ENCODE measurements around the gene ZNF385C.
"Not testable (repeated sequence)": the region's sequence is repeated elsewhere in the genome, so short reads cannot be mapped to it uniquely, and the experiment has no call there.

The ZNF385C gene

DNA sequence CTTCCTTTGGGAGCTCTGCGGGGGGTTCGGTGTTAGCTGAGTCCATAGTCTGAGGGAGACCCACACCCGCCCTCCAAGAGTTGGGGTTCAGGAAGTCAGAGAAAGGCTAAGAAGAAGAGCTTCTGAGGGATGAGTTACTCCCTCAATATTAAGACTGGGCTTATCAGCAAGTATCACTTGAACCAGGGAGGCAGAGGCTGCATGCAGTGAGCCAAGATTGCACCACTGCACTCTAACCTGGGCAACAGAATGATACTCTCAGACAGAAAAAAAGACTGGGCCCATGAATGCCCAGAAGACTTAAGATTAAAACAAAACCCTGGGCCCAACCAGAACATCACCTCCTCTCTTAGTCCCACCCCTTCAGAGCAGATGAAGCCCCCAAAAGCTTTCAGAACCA, 72.3 kb downstream of the ZNF385C start:
- H3K9ac ChIP-seq (ENCODE audit: low read depth, low read length), result no peak overlapping the region
- no peak overlapping the region for H3K27ac ChIP-seq (ENCODE audit: low read depth, low read length)
- H3K27me3 ChIP-seq (ENCODE audit: control insufficient read depth, insufficient read depth, low read length), result no peaks in the 10 kb centered on the region
- peaks cover 31% of the 10 kb centered on the region for H3K36me3 ChIP-seq (ENCODE audit: control insufficient read depth, insufficient read depth, low read length)
- no peak overlapping the region for H3K4me3 ChIP-seq (ENCODE audit: low read depth, low read length)
- peaks cover 9% of the 10 kb centered on the region; the same call in 1 of the 2 replicates for H3K4me1 ChIP-seq (ENCODE audit: control insufficient read depth, insufficient read depth, low read length)
- no peaks in the 10 kb centered on the region for H3K9me3 ChIP-seq (ENCODE audit: control insufficient read depth, insufficient read depth, low read length)

DNA sequence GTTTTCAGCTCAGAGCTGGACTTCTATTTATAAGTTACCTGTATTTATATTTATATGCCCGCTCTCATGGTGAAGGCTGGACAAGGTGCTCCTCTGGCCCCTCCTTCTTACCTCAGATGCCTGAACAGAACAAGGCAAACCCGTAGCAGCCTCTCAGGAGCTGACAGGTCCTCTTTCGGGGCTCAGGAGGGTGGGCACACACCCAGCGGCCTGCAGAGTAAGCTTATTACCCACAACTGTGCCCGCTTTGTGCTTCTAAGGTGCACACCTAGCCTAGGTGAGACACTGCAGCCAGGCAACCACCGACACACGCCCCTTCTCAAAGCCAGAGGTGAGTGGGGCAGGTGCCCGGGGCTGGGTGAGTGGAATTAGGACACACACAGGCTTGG, 73.1 kb downstream of the ZNF385C start:
- Histone ChIP-seq H3K4me3 (ENCODE audit: low read depth, low read length) (no peak overlapping the region), H3K27ac (ENCODE audit: low read depth, low read length) (no peak overlapping the region), H3K9ac (ENCODE audit: low read depth, low read length) (no peak overlapping the region)

DNA sequence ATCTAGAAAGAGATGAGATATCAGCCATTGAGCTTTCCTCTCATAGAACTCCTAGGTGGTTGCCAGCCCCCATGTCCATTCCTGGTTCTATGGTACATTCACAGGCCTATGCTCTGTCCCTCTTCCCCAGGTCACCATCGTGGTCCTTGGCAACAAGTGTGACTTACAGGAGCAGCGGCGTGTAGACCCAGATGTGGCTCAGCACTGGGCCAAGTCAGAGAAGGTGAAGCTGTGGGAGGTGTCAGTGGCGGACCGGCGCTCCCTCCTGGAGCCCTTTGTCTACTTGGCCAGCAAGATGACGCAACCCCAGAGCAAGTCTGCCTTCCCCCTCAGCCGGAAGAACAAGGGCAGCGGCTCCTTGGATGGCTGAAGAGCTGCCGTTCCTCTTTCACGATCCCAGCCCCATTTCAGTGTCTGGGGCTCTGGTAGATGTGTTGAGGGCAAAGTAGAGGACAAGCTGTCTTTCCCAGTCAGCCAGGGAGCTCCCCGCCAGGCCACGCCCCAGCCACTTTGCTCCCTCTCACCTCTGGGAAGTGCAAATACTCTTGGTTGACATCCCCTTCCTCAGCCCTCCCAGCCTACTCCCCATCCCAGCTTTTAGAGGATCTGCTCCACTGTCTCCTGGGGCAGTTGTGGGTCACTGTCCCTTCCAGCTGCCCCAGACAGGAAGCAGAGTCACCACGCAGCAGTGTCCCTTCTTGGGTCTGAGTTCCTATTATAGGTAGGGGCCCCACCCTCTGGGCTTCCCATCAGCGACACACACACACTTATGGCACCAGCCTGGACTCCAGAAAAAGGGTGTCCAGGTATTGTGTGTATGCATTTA, 74.5 kb downstream of the ZNF385C start:
- Histone ChIP-seq H3K4me1 (ENCODE audit: control insufficient read depth, insufficient read depth, low read length) (peaks cover 9% of the 10 kb centered on the region; the same call in 1 of the 2 replicates), H3K9ac (ENCODE audit: low read depth, low read length) (no peak overlapping the region), H3K9me3 (ENCODE audit: control insufficient read depth, insufficient read depth, low read length) (no peaks in the 10 kb centered on the region), H3K27ac (ENCODE audit: low read depth, low read length) (peak overlapping the region; percentile 48), H3K27me3 (ENCODE audit: control insufficient read depth, insufficient read depth, low read length) (no peaks in the 10 kb centered on the region), H3K4me3 (ENCODE audit: low read depth, low read length) (no peak overlapping the region), H3K36me3 (ENCODE audit: control insufficient read depth, insufficient read depth, low read length) (peaks cover 31% of the 10 kb centered on the region)

More for the DNA sequence above, 73.1 kb downstream of the ZNF385C start:
- Histone ChIP-seq H3K9me3 (ENCODE audit: control insufficient read depth, insufficient read depth, low read length) (no peaks in the 10 kb centered on the region), H3K36me3 (ENCODE audit: control insufficient read depth, insufficient read depth, low read length) (peaks cover 31% of the 10 kb centered on the region), H3K4me1 (ENCODE audit: control insufficient read depth, insufficient read depth, low read length) (peaks cover 9% of the 10 kb centered on the region; the same call in 1 of the 2 replicates), H3K27me3 (ENCODE audit: control insufficient read depth, insufficient read depth, low read length) (no peaks in the 10 kb centered on the region)

DNA sequence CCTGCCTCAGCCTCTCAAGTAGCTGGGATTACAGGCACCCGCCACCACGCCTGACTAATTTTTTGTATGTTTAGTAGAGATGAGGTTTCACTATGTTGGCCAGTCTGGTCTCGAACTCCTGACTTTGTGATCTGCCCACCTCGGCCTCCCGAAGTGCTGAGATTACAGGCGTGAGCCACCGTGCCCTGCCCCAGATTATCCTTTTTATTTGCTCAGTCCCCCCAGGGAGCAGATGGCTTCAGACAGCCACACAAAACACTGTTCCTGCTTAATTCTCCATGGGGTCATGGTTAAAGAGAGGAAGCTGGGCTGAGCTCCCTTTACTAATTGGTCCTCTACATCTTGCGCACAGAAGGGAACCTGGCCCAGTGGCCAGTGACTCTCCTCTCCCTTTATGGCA, 77.4 kb downstream of the ZNF385C start:
- not testable (repeated sequence) for H3K27ac ChIP-seq (ENCODE audit: low read depth, low read length); H3K4me1 ChIP-seq (ENCODE audit: control insufficient read depth, insufficient read depth, low read length); H3K27me3 ChIP-seq (ENCODE audit: control insufficient read depth, insufficient read depth, low read length); H3K9me3 ChIP-seq (ENCODE audit: control insufficient read depth, insufficient read depth, low read length); H3K9ac ChIP-seq (ENCODE audit: low read depth, low read length)
- Histone ChIP-seq H3K4me3 (ENCODE audit: low read depth, low read length) (peak overlapping the region; percentile 90; the same call in 1 of the 2 replicates), H3K36me3 (ENCODE audit: control insufficient read depth, insufficient read depth, low read length) (peaks cover 31% of the 10 kb centered on the region)

DNA sequence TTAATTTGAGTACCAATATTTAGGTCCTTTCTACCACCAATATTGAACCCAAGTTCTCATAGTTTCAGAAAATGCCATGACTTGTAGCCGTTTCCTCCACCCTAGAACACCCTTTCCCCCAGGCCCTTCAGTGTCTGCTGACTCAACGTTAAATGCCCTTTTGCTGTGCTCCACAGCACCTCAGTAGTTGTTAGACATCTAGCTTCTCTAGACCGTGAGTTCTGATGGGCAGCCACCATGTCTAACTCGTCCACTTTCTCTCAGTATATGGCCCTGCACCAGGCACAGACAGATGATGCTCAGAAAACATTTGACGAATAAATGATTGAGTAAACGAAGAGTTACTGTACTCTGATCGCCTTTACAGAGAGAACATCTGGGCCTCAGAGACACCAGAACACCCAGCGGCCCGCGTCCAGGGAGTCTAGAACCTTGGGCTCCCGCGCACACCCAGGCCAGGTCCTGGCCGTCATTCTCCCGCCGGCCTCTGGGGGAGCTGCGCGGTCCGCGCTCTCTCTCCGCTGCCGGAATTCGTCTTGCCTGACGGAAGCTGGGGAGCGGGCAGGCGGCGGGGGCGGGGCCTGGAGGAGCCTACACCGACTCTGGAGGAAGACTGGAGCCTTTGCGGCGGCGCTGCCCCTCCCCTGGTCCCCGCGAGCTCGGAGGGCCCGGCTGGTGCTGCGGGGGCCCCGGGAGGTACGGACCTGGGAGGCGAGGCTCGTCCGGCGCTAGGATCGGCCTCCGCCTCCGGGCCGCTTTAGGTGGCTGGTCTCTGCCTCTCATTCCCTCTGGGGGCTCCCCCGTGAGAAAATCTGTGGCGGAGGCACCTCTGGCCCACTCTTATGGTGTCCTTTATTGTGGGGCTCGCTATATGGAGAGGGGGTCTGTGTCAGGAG, 78.5 kb downstream of the ZNF385C start, which contains the start of gene NKIRAS2:
Gene NKIRAS2 (plus strand): TSS at position 582 of the 896 bp plus-strand sequence. CDS start 1,488 bp downstream, outside the sequence.
- H3K27ac ChIP-seq (ENCODE audit: low read depth, low read length), result peak within 1 kb of the TSS; percentile 73
- H3K9me3 ChIP-seq (ENCODE audit: control insufficient read depth, insufficient read depth, low read length), result no peaks in the 10 kb centered on the region
- H3K4me3 ChIP-seq (ENCODE audit: low read depth, low read length), result peak within 1 kb of the TSS; percentile 90
- H3K27me3 ChIP-seq (ENCODE audit: control insufficient read depth, insufficient read depth, low read length), result no peaks in the 10 kb centered on the region
- peaks cover 36% of the 10 kb centered on the region for H3K36me3 ChIP-seq (ENCODE audit: control insufficient read depth, insufficient read depth, low read length)
- H3K9ac ChIP-seq (ENCODE audit: low read depth, low read length), result peak within 1 kb of the TSS; percentile 73
- H3K4me1 ChIP-seq (ENCODE audit: control insufficient read depth, insufficient read depth, low read length), result peaks cover 11% of the 10 kb centered on the region

DNA sequence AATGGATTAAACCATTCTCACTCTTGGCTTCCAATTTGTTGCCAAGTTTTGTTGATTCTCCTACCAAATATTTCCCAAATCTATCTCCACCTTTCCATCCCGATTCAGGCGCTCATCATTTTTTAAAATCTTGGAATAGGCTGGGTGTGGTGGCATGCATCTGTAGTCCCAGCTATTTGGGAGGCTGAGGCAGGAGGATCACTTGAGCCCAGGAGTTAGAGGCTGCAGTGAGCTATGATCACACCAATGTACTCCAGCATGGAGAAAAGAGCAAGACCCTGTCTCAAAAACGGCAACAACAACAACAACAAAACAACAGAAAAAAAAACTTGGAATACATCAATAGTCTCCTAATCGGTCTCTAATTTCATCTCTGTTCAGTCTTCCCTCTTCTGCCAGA, 79.3 kb downstream of the ZNF385C start:
- no peak overlapping the region for H3K27ac ChIP-seq (ENCODE audit: low read depth, low read length)
- H3K27me3 ChIP-seq (ENCODE audit: control insufficient read depth, insufficient read depth, low read length), result no peaks in the 10 kb centered on the region
- H3K9me3 ChIP-seq (ENCODE audit: control insufficient read depth, insufficient read depth, low read length), result no peaks in the 10 kb centered on the region
- H3K9ac ChIP-seq (ENCODE audit: low read depth, low read length), result no peak overlapping the region
- H3K4me1 ChIP-seq (ENCODE audit: control insufficient read depth, insufficient read depth, low read length), result peaks cover 11% of the 10 kb centered on the region
- H3K4me3 ChIP-seq (ENCODE audit: low read depth, low read length), result no peak overlapping the region
- peaks cover 32% of the 10 kb centered on the region for H3K36me3 ChIP-seq (ENCODE audit: control insufficient read depth, insufficient read depth, low read length)

DNA sequence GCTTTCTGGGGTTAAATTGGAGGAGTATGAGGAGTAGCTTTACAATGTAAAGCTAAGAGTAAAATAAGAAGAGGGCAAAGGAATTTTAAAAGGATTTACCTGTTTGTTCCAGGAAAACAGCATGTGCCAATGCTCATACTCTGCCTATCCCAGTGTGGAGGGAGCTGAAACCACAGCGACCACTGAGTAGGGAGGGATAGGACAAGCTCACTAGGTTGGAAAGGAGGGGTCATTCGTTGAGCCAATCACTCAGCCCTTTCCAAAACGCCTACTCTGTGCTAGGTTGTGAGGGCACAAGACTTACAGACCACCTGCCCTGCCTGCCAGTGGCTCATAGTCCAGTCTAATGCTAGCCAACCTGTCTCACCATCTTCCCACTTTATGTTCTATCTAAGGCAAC, 79.9 kb downstream of the ZNF385C start:
- Histone ChIP-seq H3K4me1 (ENCODE audit: control insufficient read depth, insufficient read depth, low read length) (peaks cover 15% of the 10 kb centered on the region), H3K9ac (ENCODE audit: low read depth, low read length) (no peak overlapping the region), H3K27me3 (ENCODE audit: control insufficient read depth, insufficient read depth, low read length) (no peaks in the 10 kb centered on the region), H3K36me3 (ENCODE audit: control insufficient read depth, insufficient read depth, low read length) (peaks cover 25% of the 10 kb centered on the region), H3K4me3 (ENCODE audit: low read depth, low read length) (peak overlapping the region; percentile 82), H3K9me3 (ENCODE audit: control insufficient read depth, insufficient read depth, low read length) (no peaks in the 10 kb centered on the region), H3K27ac (ENCODE audit: low read depth, low read length) (peak overlapping the region; percentile 97)

DNA sequence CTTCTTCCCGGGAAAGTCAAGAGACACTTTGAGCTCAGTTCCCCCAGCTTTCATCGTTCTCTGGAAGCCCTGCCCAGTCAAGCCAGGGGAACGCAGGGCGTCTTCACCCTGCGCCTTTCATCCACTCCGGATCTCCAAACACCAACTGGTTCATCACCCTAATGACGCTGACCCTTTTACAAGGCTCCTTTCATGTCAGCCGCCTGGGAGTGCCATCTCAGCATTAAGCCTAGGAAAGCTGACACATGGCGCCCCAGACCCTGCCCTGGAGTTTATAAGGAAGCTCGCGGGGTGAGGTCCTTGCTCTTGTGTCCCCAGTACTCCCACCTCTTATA, 80.4 kb downstream of the ZNF385C start:
- peak overlapping the region; percentile 97 for H3K27ac ChIP-seq (ENCODE audit: low read depth, low read length)
- H3K27me3 ChIP-seq (ENCODE audit: control insufficient read depth, insufficient read depth, low read length), result no peaks in the 10 kb centered on the region
- no peaks in the 10 kb centered on the region for H3K9me3 ChIP-seq (ENCODE audit: control insufficient read depth, insufficient read depth, low read length)
- H3K9ac ChIP-seq (ENCODE audit: low read depth, low read length), result peak overlapping the region; percentile 97
- peak overlapping the region; percentile 82 for H3K4me3 ChIP-seq (ENCODE audit: low read depth, low read length)
- H3K36me3 ChIP-seq (ENCODE audit: control insufficient read depth, insufficient read depth, low read length), result peaks cover 20% of the 10 kb centered on the region
- H3K4me1 ChIP-seq (ENCODE audit: control insufficient read depth, insufficient read depth, low read length), result peaks cover 20% of the 10 kb centered on the region

DNA sequence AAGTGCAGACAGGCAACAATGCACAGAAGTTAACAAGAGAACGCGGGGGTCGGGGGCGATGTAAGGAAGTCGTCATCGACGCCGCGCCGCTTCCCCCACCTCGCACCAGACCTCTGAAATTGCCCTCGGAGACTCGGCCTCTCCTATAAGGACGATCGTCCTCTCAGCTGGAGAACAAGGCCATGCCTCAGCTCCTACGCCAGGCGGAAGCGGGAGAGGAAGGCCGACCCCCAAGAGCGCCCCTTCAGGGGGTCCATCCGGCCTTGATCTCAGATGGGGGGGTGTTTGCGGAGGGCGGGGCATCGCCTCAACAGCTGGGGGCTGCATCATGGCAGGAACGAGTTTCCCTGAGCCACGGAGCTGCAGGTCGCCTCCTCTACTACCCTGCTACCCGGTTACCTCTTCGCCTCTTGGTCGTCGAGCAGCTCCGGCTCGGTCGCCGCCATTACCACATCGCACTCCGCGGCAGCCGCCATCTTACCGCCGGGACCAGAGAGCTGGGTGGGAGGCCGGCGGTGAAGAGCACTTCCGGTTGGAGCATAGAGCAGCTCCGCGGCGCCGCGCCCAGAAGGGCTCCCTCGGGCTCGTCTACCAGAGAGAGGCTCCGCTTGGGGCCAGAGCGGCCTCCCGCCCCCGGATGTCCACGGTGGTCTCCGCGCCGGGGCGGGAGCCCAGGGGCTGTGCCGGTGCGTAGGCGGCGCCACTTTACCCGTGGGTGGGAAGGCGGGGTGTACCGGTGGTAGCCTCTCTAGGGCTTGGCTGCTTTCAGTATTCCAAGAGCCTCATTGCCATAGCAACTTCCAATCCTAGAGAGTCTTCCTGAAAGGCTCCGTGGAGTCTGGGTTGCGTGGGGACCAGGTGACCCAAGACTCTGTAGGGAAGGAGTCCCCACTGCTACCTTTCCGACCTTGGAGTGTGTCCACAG, 81.1 kb downstream of the ZNF385C start, which contains the start of gene DNAJC7:
Gene DNAJC7 (minus strand): TSS at position 499 of the 925 bp plus-strand sequence. CDS start 23 bp downstream, at position 476.
- Histone ChIP-seq H3K27ac (ENCODE audit: low read depth, low read length) (peak within 1 kb of the TSS; percentile 97), H3K27me3 (ENCODE audit: control insufficient read depth, insufficient read depth, low read length) (no peaks in the 10 kb centered on the region), H3K9me3 (ENCODE audit: control insufficient read depth, insufficient read depth, low read length) (no peaks in the 10 kb centered on the region), H3K4me1 (ENCODE audit: control insufficient read depth, insufficient read depth, low read length) (peaks cover 25% of the 10 kb centered on the region), H3K36me3 (ENCODE audit: control insufficient read depth, insufficient read depth, low read length) (peaks cover 14% of the 10 kb centered on the region), H3K4me3 (ENCODE audit: low read depth, low read length) (peak within 1 kb of the TSS; percentile 82), H3K9ac (ENCODE audit: low read depth, low read length) (peak within 1 kb of the TSS; percentile 97)

DNA sequence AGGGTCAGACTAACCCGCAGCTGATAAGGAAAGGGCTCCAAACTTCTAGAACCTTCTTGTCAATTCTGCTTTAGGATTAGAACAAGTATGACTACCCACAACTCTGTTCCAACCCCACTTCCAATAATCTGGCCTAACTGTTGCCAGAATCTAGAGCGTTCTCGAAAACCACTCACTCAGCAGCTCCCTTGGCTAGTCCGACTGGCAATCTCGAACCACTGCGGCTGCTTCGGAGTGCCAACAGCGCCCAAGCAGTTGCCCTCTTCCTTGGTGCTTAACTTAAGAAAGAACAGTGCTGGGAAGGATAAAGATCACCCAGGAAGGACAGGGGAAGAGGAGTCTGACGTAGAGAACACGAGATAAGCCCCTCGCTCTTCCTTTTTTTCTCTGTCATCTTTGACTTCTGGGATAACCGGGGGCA, 81.9 kb downstream of the ZNF385C start:
- peak overlapping the region; percentile 97 for H3K9ac ChIP-seq (ENCODE audit: low read depth, low read length)
- peak overlapping the region; percentile 82 for H3K4me3 ChIP-seq (ENCODE audit: low read depth, low read length)
- peaks cover 32% of the 10 kb centered on the region for H3K4me1 ChIP-seq (ENCODE audit: control insufficient read depth, insufficient read depth, low read length)
- H3K9me3 ChIP-seq (ENCODE audit: control insufficient read depth, insufficient read depth, low read length), result no peaks in the 10 kb centered on the region
- H3K27ac ChIP-seq (ENCODE audit: low read depth, low read length), result peak overlapping the region; percentile 97
- H3K27me3 ChIP-seq (ENCODE audit: control insufficient read depth, insufficient read depth, low read length), result no peaks in the 10 kb centered on the region
- H3K36me3 ChIP-seq (ENCODE audit: control insufficient read depth, insufficient read depth, low read length), result peaks cover 8% of the 10 kb centered on the region

Measured in HUES48 (cell line).